Mesothelial cell of epicardium (in vitro differentiated cells): ENCODE data around the gene TMEM167B. TPM values are rescaled to one million over a fixed set of nuclear protein-coding genes. Genes with fewer than 3 reads are reported as not detected.

Experiments used
- DNase-seq, 2 experiments: peaks; one replicate each; pipeline ENCODE4 v3.0.0; 2021; ENCODE audit warnings: low spot score in 2 of 2; ENCODE audit not compliant: unreplicated experiment in 2 of 2
- H3K27ac Mint-ChIP-seq: 2 replicates; pipeline ENCODE4 v1.8.0; 2021; ENCODE audit warnings: mixed read lengths
- H3K27me3 Mint-ChIP-seq: 2 replicates; pipeline ENCODE4 v1.8.0; 2021; ENCODE audit warnings: low read depth, mixed read lengths
- H3K36me3 Mint-ChIP-seq: 2 replicates; pipeline ENCODE4 v1.8.0; 2021; ENCODE audit warnings: mixed read lengths
- H3K4me1 Mint-ChIP-seq: 2 replicates; pipeline ENCODE4 v1.8.0; 2021; ENCODE audit warnings: mixed read lengths
- H3K4me3 Mint-ChIP-seq: 2 replicates; pipeline ENCODE4 v1.8.0; 2021; ENCODE audit warnings: mild to moderate bottlenecking, moderate library complexity, mixed read lengths
- H3K9me3 Mint-ChIP-seq: 2 replicates; pipeline ENCODE4 v1.8.0; 2021; ENCODE audit warnings: mixed read lengths
- CTCF ChIP-seq: fragments of 200-600 bp; sonication (generic); IDR thresholded peaks from one replicate; pipeline ENCODE4 v1.5.0; 2021; ENCODE audit warnings: antibody characterized with exemption; ENCODE audit not compliant: unreplicated experiment
- total RNA-seq: library from RNA; stranded (reverse); gene quantifications from 3 replicates; pipeline ENCODE4 v1.2.1, GENCODE V29; 2021

Gene TMEM167B
- 33.5 to 36.1 TPM (median 35.0 TPM) in 3 replicates for total RNA-seq

- peak; percentile 65 to 84 for DNase-seq
- Mint-ChIP-seq H3K27ac (peak within 1 kb of the TSS; percentile 93), H3K36me3 (peaks cover 14% of the 10 kb centered on the region), H3K27me3 (no peaks in the 10 kb centered on the region), H3K4me3 (peak within 1 kb of the TSS; percentile 81), H3K9me3 (no peaks in the 10 kb centered on the region), H3K4me1 (peaks cover 25% of the 10 kb centered on the region)
- TF ChIP-seq CTCF: no peak
These were observed at the start of gene TMEM167B for GRCh38 chr1:109090196-109091077. Gene TMEM167B (plus strand): TSS chr1:109090764. CDS start chr1:109090873, 109 bp downstream.

GRCh38 chr1:109040989-109041620 lies 49.5 kb upstream of the TMEM167B start:
- H3K4me1 Mint-ChIP-seq: peaks cover 9% of the 10 kb centered on the region
- H3K27me3 Mint-ChIP-seq: no peaks in the 10 kb centered on the region
- TF ChIP-seq CTCF: no peak
- peak; percentile 23 to 52 for DNase-seq
- no peaks in the 10 kb centered on the region for H3K36me3 Mint-ChIP-seq
- no peaks in the 10 kb centered on the region for H3K9me3 Mint-ChIP-seq
- peak overlapping the region; percentile 88 for H3K4me3 Mint-ChIP-seq
- H3K27ac Mint-ChIP-seq: peak overlapping the region; percentile 82

GRCh38 chr1:109041621-109042468 lies 48.7 kb upstream of the TMEM167B start, which contains the start of gene WDR47:
Gene WDR47 (minus strand): TSS chr1:109042102. CDS start chr1:109023512, 18,590 bp downstream.
- Mint-ChIP-seq H3K36me3 (no peaks in the 10 kb centered on the region), H3K27ac (peak within 1 kb of the TSS; percentile 88), H3K4me1 (peaks cover 9% of the 10 kb centered on the region), H3K9me3 (no peaks in the 10 kb centered on the region), H3K27me3 (peaks cover 3% of the 10 kb centered on the region), H3K4me3 (peak within 1 kb of the TSS; percentile 88)
- TF ChIP-seq CTCF: no peak
- peak; percentile 79 to 91 for DNase-seq

- Mint-ChIP-seq H3K27me3 (peaks cover 8% of the 10 kb centered on the region), H3K4me1 (peaks cover 3% of the 10 kb centered on the region), H3K36me3 (no peaks in the 10 kb centered on the region), H3K27ac (no peak overlapping the region), H3K9me3 (no peaks in the 10 kb centered on the region), H3K4me3 (no peak overlapping the region)
- DNase-seq: no peak
- no peak for TF ChIP-seq CTCF
These were observed 45.0 kb upstream of the TMEM167B start for GRCh38 chr1:109045595-109045994.

- TF ChIP-seq CTCF: no peak
- no peak for DNase-seq
- H3K4me3 Mint-ChIP-seq: no peak overlapping the region
These were observed 43.9 kb upstream of the TMEM167B start for GRCh38 chr1:109046671-109047070.

More at GRCh38 chr1:109046671-109047070, 43.9 kb upstream of the TMEM167B start:
- no peak overlapping the region for H3K27ac Mint-ChIP-seq
- no peaks in the 10 kb centered on the region for H3K4me1 Mint-ChIP-seq
- H3K9me3 Mint-ChIP-seq: no peaks in the 10 kb centered on the region
- H3K27me3 Mint-ChIP-seq: peaks cover 8% of the 10 kb centered on the region
- H3K36me3 Mint-ChIP-seq: no peaks in the 10 kb centered on the region
